Coronary artery (tissue), 2 donors: ENCODE results near the gene SLC37A2.

Experiments used
- DNase-seq: peaks from one replicate; pipeline ENCODE4 v3.0.0-alpha.2; 2017; ENCODE audit warnings: low spot score
- H3K27ac ChIP-seq, 2 donors: fragments of 200-600 bp; sonication (generic); one replicate each; pipeline ENCODE4 v1.5.1; 2016 to 2019
- H3K4me3 ChIP-seq: fragments of 200-600 bp; sonication (generic); 2 replicates; pipeline ENCODE4 v1.5.1; 2016; ENCODE audit warnings: mild to moderate bottlenecking, moderate library complexity
- TF ChIP-seq, protein P1 (sequence below): fragments of 200-600 bp; sonication (generic); IDR thresholded peaks from one replicate; pipeline ENCODE4 v1.5.1; 2019; ENCODE audit warnings: antibody characterized with exemption

The SLC37A2 gene

DNA sequence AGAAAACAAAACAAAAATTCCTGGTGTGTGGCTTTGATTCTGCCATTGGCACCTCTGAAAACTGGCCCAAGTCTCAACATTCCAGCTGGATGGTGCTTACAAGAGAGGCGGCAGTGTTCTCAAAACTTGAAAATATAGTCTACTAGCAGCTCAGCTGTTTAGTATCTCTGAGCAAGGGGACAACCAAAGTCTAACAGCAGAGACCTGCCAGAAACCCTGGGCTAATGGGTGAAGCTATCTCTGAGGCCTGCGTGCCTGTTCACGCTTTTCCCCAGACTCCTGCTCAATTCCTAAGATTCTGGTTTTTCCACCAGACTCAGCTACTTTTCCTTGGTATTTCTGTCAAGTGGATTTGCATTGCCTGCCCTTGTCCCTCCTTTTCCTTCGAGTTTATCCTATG, 30.4 kb downstream of the SLC37A2 start:
- TF ChIP-seq, protein P1, sequence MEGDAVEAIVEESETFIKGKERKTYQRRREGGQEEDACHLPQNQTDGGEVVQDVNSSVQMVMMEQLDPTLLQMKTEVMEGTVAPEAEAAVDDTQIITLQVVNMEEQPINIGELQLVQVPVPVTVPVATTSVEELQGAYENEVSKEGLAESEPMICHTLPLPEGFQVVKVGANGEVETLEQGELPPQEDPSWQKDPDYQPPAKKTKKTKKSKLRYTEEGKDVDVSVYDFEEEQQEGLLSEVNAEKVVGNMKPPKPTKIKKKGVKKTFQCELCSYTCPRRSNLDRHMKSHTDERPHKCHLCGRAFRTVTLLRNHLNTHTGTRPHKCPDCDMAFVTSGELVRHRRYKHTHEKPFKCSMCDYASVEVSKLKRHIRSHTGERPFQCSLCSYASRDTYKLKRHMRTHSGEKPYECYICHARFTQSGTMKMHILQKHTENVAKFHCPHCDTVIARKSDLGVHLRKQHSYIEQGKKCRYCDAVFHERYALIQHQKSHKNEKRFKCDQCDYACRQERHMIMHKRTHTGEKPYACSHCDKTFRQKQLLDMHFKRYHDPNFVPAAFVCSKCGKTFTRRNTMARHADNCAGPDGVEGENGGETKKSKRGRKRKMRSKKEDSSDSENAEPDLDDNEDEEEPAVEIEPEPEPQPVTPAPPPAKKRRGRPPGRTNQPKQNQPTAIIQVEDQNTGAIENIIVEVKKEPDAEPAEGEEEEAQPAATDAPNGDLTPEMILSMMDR, result no peak
- Histone ChIP-seq H3K4me3 (no peak overlapping the region), H3K27ac (no peak overlapping the region)
- DNase-seq, result no peak

DNA sequence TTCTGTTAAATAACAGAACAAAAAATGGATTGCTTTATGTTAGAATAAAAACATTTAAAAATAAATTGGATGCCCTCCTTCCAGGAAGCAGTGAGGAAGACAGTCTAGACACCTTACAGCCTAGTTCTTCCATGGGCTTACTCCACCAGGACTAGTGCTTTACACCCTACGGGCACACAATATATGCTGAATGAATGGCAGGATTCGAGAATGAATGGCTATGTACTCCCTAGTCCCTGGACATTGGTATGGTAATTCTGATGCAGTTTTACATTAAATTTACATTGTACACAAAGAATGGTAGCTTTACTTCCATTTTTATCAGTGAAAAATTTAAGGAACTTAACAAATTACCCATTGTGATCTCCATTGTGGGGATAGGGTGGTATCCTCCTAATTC, 31.6 kb downstream of the SLC37A2 start:
- DNase-seq, result no peak
- no peak overlapping the region for H3K27ac ChIP-seq
- TF ChIP-seq, protein P1, result no peak
- no peak overlapping the region for H3K4me3 ChIP-seq

- no peak for DNase-seq
- H3K4me3 ChIP-seq, result no peak overlapping the region
- TF ChIP-seq, protein P1, result no peak
- no peak overlapping the region for H3K27ac ChIP-seq
These were observed 37.0 kb downstream of the SLC37A2 start for GRCh38 chr11:125100136-125100535.

DNA sequence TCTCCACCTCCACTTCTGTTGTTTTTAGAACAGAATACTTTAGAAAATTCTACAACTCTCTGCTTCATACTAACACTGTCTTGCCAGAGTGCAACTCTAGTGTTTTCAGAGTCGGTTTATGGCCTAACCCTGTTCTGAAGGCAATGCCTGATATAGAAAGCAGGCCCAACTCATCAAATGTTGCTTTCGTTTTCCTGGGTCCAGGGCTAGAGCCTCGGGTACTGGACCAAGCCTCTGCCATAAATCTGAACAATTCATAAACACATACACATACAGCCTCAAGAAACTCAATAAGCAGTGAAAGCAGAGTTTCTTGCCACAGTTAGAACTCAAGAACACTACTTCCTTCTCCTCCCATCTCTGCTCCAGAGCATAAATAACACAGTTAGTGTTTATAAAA, 38.5 kb downstream of the SLC37A2 start:
- H3K27ac ChIP-seq, result no peak overlapping the region
- DNase-seq, result no peak
- H3K4me3 ChIP-seq, result no peak overlapping the region
- TF ChIP-seq, protein P1, result no peak

GRCh38 chr11:125102025-125102424, 38.9 kb downstream of the SLC37A2 start:
- H3K27ac ChIP-seq, result no peak overlapping the region
- H3K4me3 ChIP-seq, result no peak overlapping the region
- TF ChIP-seq, protein P1, result no peak
- no peak for DNase-seq

- no peak for DNase-seq
- TF ChIP-seq, protein P1, result no peak
- Histone ChIP-seq H3K4me3 (no peak overlapping the region), H3K27ac (no peak overlapping the region)
These were observed 39.4 kb downstream of the SLC37A2 start for GRCh38 chr11:125102510-125102909.

DNA sequence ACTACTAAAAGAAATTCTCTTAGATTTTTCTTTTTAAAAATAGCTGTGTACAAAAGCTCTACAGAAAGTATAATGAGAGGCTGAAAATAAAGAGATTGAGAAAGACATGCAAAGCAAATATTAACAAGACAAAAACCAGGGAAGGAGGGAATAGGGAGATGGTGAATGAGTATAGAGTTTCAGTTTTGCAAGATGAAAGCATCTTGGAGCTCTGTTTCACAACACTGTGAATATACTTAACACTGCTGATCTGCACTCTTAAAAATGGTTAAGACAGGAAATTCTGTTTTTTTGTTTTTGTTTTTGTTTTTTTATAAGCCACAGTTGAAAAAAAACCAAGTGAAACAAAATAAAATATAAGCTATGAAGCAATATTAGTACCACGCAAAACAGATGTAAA, 42.8 kb downstream of the SLC37A2 start:
- no peak for DNase-seq
- Histone ChIP-seq H3K4me3 (no peak overlapping the region), H3K27ac (no peak overlapping the region)
- TF ChIP-seq, protein P1, result no peak
